ENCODE results near the gene XCL2.

The XCL2 gene

GRCh38 chr1:168518201-168518689 lies 25.6 kb downstream of the XCL2 start:
- TF ChIP-seq CTCF (IDR thresholded peaks at IDR 0.05; ENCODE audit: control extremely low read depth, extremely low read depth, low read depth, missing control alignments) = no peak
- POLR2A ChIA-PET = interaction anchor here (0.6 kb wide), 1 partner anchor 1074 kb away, joined by 3 read pairs; no protein-coding TSS in a partner anchor
- no peak for DNase-seq (ENCODE audit: extremely low spot score)
- CTCF ChIA-PET = interaction anchor here (1.1 kb wide), 1 partner anchor 15 kb away, joined by 3 read pairs; no protein-coding TSS in a partner anchor

GRCh38 chr1:168514455-168514854 lies 29.3 kb downstream of the XCL2 start:
- ChIA-PET CTCF (interaction anchor here (1.0 to 1.6 kb wide), 4 partner anchors 10 to 171 kb away, joined by 3 to 5 read pairs (median 4); no protein-coding TSS in a partner anchor), POLR2A (no interaction called here)
- TF ChIP-seq CTCF (IDR thresholded peaks at IDR 0.05; ENCODE audit: control extremely low read depth, extremely low read depth, low read depth, missing control alignments) = no peak
- no peak for DNase-seq (ENCODE audit: extremely low spot score)

- no peak for DNase-seq (ENCODE audit: extremely low spot score)
- ChIA-PET POLR2A (no interaction called here), CTCF (interaction anchor here (1.0 to 1.6 kb wide), 4 partner anchors 10 to 171 kb away, joined by 3 to 5 read pairs (median 4); no protein-coding TSS in a partner anchor)
- no peak for TF ChIP-seq CTCF (IDR thresholded peaks at IDR 0.05; ENCODE audit: control extremely low read depth, extremely low read depth, low read depth, missing control alignments)
These were observed 30.0 kb downstream of the XCL2 start for GRCh38 chr1:168513656-168514404.

GRCh38 chr1:168512864-168513595 lies 30.8 kb downstream of the XCL2 start:
- TF ChIP-seq CTCF (IDR thresholded peaks at IDR 0.05; ENCODE audit: control extremely low read depth, extremely low read depth, low read depth, missing control alignments) = no peak
- ChIA-PET POLR2A (no interaction called here), CTCF (interaction anchor here (1.5 kb wide), 1 partner anchor 9 kb away, joined by 4 read pairs; no protein-coding TSS in a partner anchor)
- no peak for DNase-seq (ENCODE audit: extremely low spot score)

- peak; percentile 53 for DNase-seq (ENCODE audit: extremely low spot score)
- TF ChIP-seq CTCF (IDR thresholded peaks at IDR 0.05; ENCODE audit: control extremely low read depth, extremely low read depth, low read depth, missing control alignments) = no peak
- ChIA-PET CTCF (interaction anchor here (1.1 to 1.7 kb wide), 6 partner anchors 12 to 70 kb away, joined by 3 to 5 read pairs (median 4); no protein-coding TSS in a partner anchor), POLR2A (interaction anchor here (1.2 kb wide), 1 partner anchor 10 kb away, joined by 3 read pairs; no protein-coding TSS in a partner anchor)
These were observed 33.7 kb downstream of the XCL2 start for GRCh38 chr1:168509875-168510791.
